ENCODE results near the gene SDS.

Gene SDS

GRCh38 chr12:113398346-113399290 is 5.1 kb downstream of the SDS start:
- no peak for DNase-seq (ENCODE audit: low spot score)

- no peak for DNase-seq (ENCODE audit: low spot score)
Observed at GRCh38 chr12:113397497-113398197, 6.0 kb downstream of the SDS start.

GRCh38 chr12:113396828-113397496 is 6.7 kb downstream of the SDS start:
- DNase-seq (ENCODE audit: low spot score): no peak

- DNase-seq (ENCODE audit: low spot score): no peak
Observed at GRCh38 chr12:113396200-113396599, 7.5 kb downstream of the SDS start.

GRCh38 chr12:113395119-113395518 is 8.6 kb downstream of the SDS start:
- DNase-seq (ENCODE audit: low spot score): no peak

GRCh38 chr12:113393749-113394148 is 9.9 kb downstream of the SDS start:
- no peak for DNase-seq (ENCODE audit: low spot score)

GRCh38 chr12:113392988-113393579 is 10.6 kb downstream of the SDS start:
- peak; percentile 18 for DNase-seq (ENCODE audit: low spot score)

- DNase-seq (ENCODE audit: low spot score): no peak
Observed at GRCh38 chr12:113392520-113392919, 11.2 kb downstream of the SDS start.

- no peak for DNase-seq (ENCODE audit: low spot score)
Observed at GRCh38 chr12:113391650-113392337, 11.9 kb downstream of the SDS start.

- DNase-seq (ENCODE audit: low spot score): no peak
Observed at GRCh38 chr12:113391145-113391544, 12.5 kb downstream of the SDS start.

GRCh38 chr12:113390064-113391043 is 13.3 kb downstream of the SDS start:
- DNase-seq (ENCODE audit: low spot score): no peak

GRCh38 chr12:113388351-113388750 is 15.3 kb downstream of the SDS start:
- DNase-seq (ENCODE audit: low spot score): no peak

GRCh38 chr12:113387631-113388030 is 16.1 kb downstream of the SDS start:
- DNase-seq (ENCODE audit: low spot score): no peak

- DNase-seq (ENCODE audit: low spot score): no peak
Observed at GRCh38 chr12:113386866-113387566, 16.7 kb downstream of the SDS start.

GRCh38 chr12:113385282-113385882 is 18.3 kb downstream of the SDS start:
- no peak for DNase-seq (ENCODE audit: low spot score)

- no peak for DNase-seq (ENCODE audit: low spot score)
Observed at GRCh38 chr12:113384778-113385177, 18.9 kb downstream of the SDS start.

- no peak for DNase-seq (ENCODE audit: low spot score)
Observed at GRCh38 chr12:113382206-113382605, 21.5 kb downstream of the SDS start.

GRCh38 chr12:113381220-113381619 is 22.5 kb downstream of the SDS start:
- DNase-seq (ENCODE audit: low spot score): no peak

GRCh38 chr12:113378291-113378690 is 25.4 kb downstream of the SDS start:
- DNase-seq (ENCODE audit: low spot score): no peak

All from AG08395 (cell line).